ENCODE measurements around the gene IKZF5. TPM values are rescaled to one million over a fixed set of nuclear protein-coding genes. Genes with fewer than 3 reads are reported as not detected.

Gene IKZF5
- total and polyA plus RNA-seq, 2 of the 4 experiments (the other 2 are of a cell fraction), result 2.9 to 4.4 TPM

GRCh38 chr10:123038782-123039631, 30.4 kb upstream of the IKZF5 start (continued):
- no peak for TF ChIP-seq BHLHE40 (IDR thresholded peaks at IDR 0.05; ENCODE audit: low read depth, low read length)

- Histone ChIP-seq H4K91ac (ENCODE audit: insufficient read depth, low read depth, low read length) (no peak overlapping the region), H4K20me1 (ENCODE audit: insufficient read depth, low read length) (no peaks in the 10 kb centered on the region), H4K5ac (ENCODE audit: low read depth, low read length) (no peak overlapping the region), H3K18ac (ENCODE audit: low read depth, low read length) (no peak overlapping the region), H2AFZ (replicated peaks; ENCODE audit: low read length, poor library complexity) (no peak overlapping the region), H3K23ac (ENCODE audit: low read depth, low read length) (no peak overlapping the region), H2BK15ac (ENCODE audit: low read depth, low read length) (no peak overlapping the region), H3K4me2 (ENCODE audit: low read depth, low read length) (no peak overlapping the region), H4K8ac (ENCODE audit: low read depth in 2 of 2, low read length in 2 of 2) (no peak overlapping the region), H3K4me3 (ENCODE audit: insufficient read depth, low read depth, low read length) (no peak overlapping the region), H3K9me1 (ENCODE audit: insufficient read depth, low read length) (no peaks in the 10 kb centered on the region), H2BK5ac (ENCODE audit: low read depth, low read length, poor library complexity, severe bottlenecking) (no peak overlapping the region), H3K36me3 (ENCODE audit: control insufficient read depth, insufficient read depth, low read length) (0 out of 2 replicates have a peak, but pooled peaks cover 1% of the 10 kb centered on the region), H3K14ac (replicated peaks; ENCODE audit: low read depth, low read length) (no peak overlapping the region), H3K79me1 (ENCODE audit: low read depth in 1 of 2, low read length in 2 of 2) (no peaks in the 10 kb centered on the region), H2BK120ac (ENCODE audit: low read depth, low read length) (no peak overlapping the region), H3K56ac (ENCODE audit: extremely low read depth, insufficient read depth, low read length) (no peak overlapping the region), H3K9ac (ENCODE audit: low read depth, low read length) (no peak overlapping the region), H3K4ac (ENCODE audit: low read depth, low read length) (no peak overlapping the region), H3K27me3 (ENCODE audit: control insufficient read depth, insufficient read depth, low read length) (no peaks in the 10 kb centered on the region), H3K27ac (ENCODE audit: insufficient read depth, low read length) (no peak overlapping the region), H3K9me3 (ENCODE audit: control insufficient read depth, insufficient read depth, low read length) (no peaks in the 10 kb centered on the region), H2AK9ac (replicated peaks; ENCODE audit: low read depth, low read length, poor library complexity) (no peak overlapping the region), H2AK5ac (ENCODE audit: low read depth, low read length) (no peak overlapping the region), H2BK20ac (ENCODE audit: low read depth, low read length) (no peak overlapping the region), H3K4me1 (ENCODE audit: control insufficient read depth, insufficient read depth, low read length) (no peaks in the 10 kb centered on the region)
- ATAC-seq (ENCODE audit: low read depth) (no peak), DNase-seq (no peak)
- POLR2A ChIA-PET (ENCODE audit: unreplicated experiment), result no interaction called here
- 79% methylated on average over 3 of the region's 8 CpGs; no CpG with 5 or more reads in 1 of the 2 experiments for WGBS, 2 experiments (ENCODE audit: extremely low coverage in 2 of 2, insufficient read length in 1 of 2)
- CTCF ChIA-PET, result interaction anchor here (0.8 kb wide), 1 partner anchor 14 kb away, joined by 3 read pairs; no protein-coding TSS in a partner anchor
- dilution Hi-C loops (cut with HindIII; ENCODE audit: low sequenced_read_pairs, unreplicated experiment) (no loop called here), intact Hi-C loops (cut with micrococcal nuclease) (no loop called here), in situ Hi-C loops (cut with MboI; ENCODE audit: low sequenced_read_pairs) (loop anchor here (25.0 kb wide), 1 partner anchor 927 kb away; no protein-coding TSS in a partner anchor)
- TF ChIP-seq MAZ (IDR thresholded peaks at IDR 0.05; ENCODE audit: borderline replicate concordance, low read depth, low read length) (no peak), NFE2L2 (IDR thresholded peaks at IDR 0.05; ENCODE audit: low read depth, low read length) (no peak), RCOR1 (IDR thresholded peaks at IDR 0.05; ENCODE audit: insufficient replicate concordance, low read length) (no peak), MXI1 (IDR thresholded peaks at IDR 0.05; ENCODE audit: borderline replicate concordance, low read depth, low read length) (no peak), MAFK (IDR thresholded peaks at IDR 0.05; ENCODE audit: low read depth, low read length) (no peak), CEBPB (IDR thresholded peaks at IDR 0.05; ENCODE audit: low read depth, low read length) (no peak)
- no TSS peak for BruUV-seq (replicated peaks)
Measured at GRCh38 chr10:123035467-123036086, 27.0 kb upstream of the IKZF5 start.

All from IMR-90 (cell line).